Stimulated activated naive B cell treated with anti-CD40 and anti-IgM and Interleukin-4, amounts not matched to agents 10 μg/mL and 1 μg/mL and 100 μg/mL, for 72 hours (primary cell): ENCODE results near the gene HSP90B1.

Experiments
- ATAC-seq, 2 donors: fragments of 150-1000 bp; cut with Tn5 transposase; replicated peaks; 2 replicates each; pipeline ENCODE4 v1.10.0; 2021; ENCODE audit warnings: moderate library complexity in 1 of 2
- DNase-seq: peaks from one replicate; pipeline ENCODE4 v3.0.0; 2021
- H3K27ac Mint-ChIP-seq: one replicate; pipeline ENCODE4 v1.8.0; 2022; ENCODE audit warnings: mild to moderate bottlenecking, mixed read lengths
- H3K27me3 Mint-ChIP-seq, 2 donors: one replicate each; pipeline ENCODE4 v1.8.0; 2022; ENCODE audit warnings: mixed read lengths in 2 of 2
- H3K36me3 Mint-ChIP-seq, 2 donors: one replicate each; pipeline ENCODE4 v1.8.0; 2022; ENCODE audit warnings: mixed read lengths in 2 of 2, mild to moderate bottlenecking in 1 of 2
- H3K4me1 Mint-ChIP-seq, 2 donors: one replicate each; pipeline ENCODE4 v1.8.0; 2022; ENCODE audit warnings: mixed read lengths in 2 of 2, mild to moderate bottlenecking in 1 of 2
- H3K4me3 Mint-ChIP-seq, 2 donors: one replicate each; pipeline ENCODE4 v1.8.0; 2022; ENCODE audit warnings: mild to moderate bottlenecking in 2 of 2, mixed read lengths in 2 of 2, moderate library complexity in 1 of 2
- H3K9me3 Mint-ChIP-seq, 2 donors: one replicate each; pipeline ENCODE4 v1.8.0; 2022; ENCODE audit warnings: mixed read lengths in 2 of 2, mild to moderate bottlenecking in 1 of 2

Gene HSP90B1

DNA sequence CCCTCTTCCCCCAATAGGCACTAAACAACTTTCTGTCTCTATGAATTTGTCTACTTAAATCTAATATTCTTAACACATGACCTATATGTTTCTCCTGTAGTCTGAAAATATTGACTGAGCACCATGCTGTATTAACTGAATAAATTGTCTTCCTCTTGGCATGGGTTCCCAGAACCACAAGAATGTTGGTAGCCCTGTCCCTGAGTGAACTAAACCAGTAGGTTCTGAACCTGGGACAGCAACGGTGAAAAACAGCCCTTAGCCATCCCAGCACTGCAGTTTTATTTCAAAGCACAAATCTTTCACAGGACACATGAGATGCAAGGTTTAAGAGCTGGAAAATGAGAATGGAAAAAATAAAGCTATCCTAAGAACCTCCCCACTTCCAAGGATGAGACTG is 20.4 kb upstream of the HSP90B1 start:
- Mint-ChIP-seq H3K36me3 (peaks cover 2 to 15% of the 10 kb centered on the region in 2 donors), H3K4me1 (peaks cover 5 to 11% of the 10 kb centered on the region in 2 donors), H3K27ac (no peak overlapping the region), H3K9me3 (peaks cover 0 to 4% of the 10 kb centered on the region in 2 donors), H3K27me3 (no peaks in the 10 kb centered on the region), H3K4me3 (no peak overlapping the region)
- ATAC-seq (no peak), DNase-seq (no peak)

DNA sequence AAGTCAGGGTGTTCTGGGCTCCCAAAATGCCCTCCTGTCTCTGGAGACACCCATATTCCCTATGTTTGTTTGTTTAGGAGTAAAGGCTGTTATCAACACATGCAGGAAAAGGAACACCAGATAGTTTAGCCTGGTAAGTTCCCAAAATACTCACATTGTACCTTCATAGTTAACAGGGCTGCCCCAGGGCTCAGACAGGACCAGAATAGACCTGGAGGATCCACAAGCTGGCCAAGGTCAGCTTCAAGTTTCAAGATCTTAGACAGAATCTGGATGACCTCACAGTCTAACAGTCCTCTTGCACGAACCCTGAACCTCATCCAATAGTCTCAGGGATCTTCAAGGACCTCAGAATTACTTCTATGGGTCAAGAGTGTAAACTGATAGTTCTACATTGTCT is 18.1 kb upstream of the HSP90B1 start:
- DNase-seq (no peak), ATAC-seq (no peak)
- no peaks in the 10 kb centered on the region for H3K9me3 Mint-ChIP-seq
- H3K27me3 Mint-ChIP-seq, result no peaks in the 10 kb centered on the region
- H3K4me1 Mint-ChIP-seq, result peaks cover 0 to 6% of the 10 kb centered on the region in 2 donors
- no peak overlapping the region for H3K27ac Mint-ChIP-seq
- peaks cover 4 to 7% of the 10 kb centered on the region in 2 donors for H3K36me3 Mint-ChIP-seq
- H3K4me3 Mint-ChIP-seq, result no peak overlapping the region

DNA sequence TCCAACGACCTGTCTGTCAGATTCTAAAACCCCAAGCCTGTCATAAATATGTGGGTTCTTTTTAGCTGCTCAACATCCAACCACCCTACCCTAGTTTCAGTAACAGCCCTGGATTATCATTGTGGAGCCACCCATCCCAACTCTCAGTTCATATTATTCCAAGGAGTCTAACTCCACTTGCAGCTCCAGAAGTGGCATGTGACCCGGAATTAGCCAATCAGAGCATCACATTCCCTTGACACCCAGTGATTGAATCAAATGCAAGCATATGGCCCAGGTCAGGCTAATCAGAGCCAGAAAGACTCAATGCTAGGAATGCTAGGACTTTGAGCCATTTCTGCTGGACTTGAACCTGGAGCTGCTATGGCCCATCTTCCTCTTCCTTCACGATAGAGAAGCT is 17.1 kb upstream of the HSP90B1 start:
- no peaks in the 10 kb centered on the region for H3K27me3 Mint-ChIP-seq
- ATAC-seq (no peak), DNase-seq (no peak)
- peaks cover 3 to 5% of the 10 kb centered on the region in 2 donors for H3K9me3 Mint-ChIP-seq
- H3K36me3 Mint-ChIP-seq, result peaks cover 9 to 12% of the 10 kb centered on the region in 2 donors
- H3K4me3 Mint-ChIP-seq, result no peak overlapping the region
- no peak overlapping the region for H3K27ac Mint-ChIP-seq
- peaks cover 0 to 6% of the 10 kb centered on the region in 2 donors for H3K4me1 Mint-ChIP-seq

DNA sequence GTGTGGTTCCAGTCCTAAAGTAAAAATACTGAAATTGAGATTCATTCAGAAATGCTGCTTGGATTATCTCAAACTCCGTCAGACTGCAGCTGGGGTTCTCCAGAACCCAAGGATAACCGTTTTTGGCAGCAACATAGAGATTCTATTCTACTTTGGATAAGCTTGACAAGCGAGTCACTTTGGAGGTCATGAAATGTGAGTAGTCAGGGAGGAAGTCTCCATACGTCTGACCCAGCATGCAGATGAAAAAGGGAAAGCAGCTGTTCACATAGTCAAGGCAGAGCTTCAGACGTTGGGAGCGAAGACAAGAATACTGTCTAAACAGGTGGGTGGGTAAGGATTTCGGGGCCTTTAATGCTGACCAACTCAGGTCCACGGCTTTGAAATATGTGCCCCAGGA is 14.9 kb upstream of the HSP90B1 start:
- Mint-ChIP-seq H3K27ac (no peak overlapping the region), H3K4me3 (no peak overlapping the region), H3K9me3 (peaks cover 3 to 5% of the 10 kb centered on the region in 2 donors), H3K4me1 (no peaks in the 10 kb centered on the region), H3K36me3 (peaks cover 12 to 16% of the 10 kb centered on the region in 2 donors), H3K27me3 (no peaks in the 10 kb centered on the region)
- ATAC-seq (no peak), DNase-seq (no peak)

DNA sequence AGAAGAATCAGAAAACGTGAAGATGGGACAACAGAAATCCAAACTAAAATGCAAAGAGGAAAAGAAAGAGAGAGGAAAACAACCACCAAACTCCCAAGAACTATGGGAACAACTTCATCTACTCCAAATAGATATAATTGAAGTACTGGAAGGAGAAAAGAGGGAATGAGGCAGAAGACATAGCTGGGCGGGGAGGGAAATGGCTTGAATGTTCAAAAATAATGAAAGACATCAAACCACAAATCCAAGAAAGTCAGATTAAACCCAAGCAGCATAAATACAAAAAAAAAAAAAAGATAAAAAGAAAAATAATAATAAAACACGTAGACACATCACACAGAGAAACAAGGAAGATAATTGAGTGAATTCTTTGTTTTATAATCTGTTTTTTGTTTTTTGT is 12.3 kb upstream of the HSP90B1 start:
- Mint-ChIP-seq H3K27me3 (no peaks in the 10 kb centered on the region), H3K4me3 (no peak overlapping the region), H3K9me3 (peaks cover 3 to 5% of the 10 kb centered on the region in 2 donors), H3K36me3 (peaks cover 8 to 16% of the 10 kb centered on the region in 2 donors), H3K27ac (no peak overlapping the region), H3K4me1 (no peaks in the 10 kb centered on the region)
- no peak for DNase-seq
- ATAC-seq, result no peak

DNA sequence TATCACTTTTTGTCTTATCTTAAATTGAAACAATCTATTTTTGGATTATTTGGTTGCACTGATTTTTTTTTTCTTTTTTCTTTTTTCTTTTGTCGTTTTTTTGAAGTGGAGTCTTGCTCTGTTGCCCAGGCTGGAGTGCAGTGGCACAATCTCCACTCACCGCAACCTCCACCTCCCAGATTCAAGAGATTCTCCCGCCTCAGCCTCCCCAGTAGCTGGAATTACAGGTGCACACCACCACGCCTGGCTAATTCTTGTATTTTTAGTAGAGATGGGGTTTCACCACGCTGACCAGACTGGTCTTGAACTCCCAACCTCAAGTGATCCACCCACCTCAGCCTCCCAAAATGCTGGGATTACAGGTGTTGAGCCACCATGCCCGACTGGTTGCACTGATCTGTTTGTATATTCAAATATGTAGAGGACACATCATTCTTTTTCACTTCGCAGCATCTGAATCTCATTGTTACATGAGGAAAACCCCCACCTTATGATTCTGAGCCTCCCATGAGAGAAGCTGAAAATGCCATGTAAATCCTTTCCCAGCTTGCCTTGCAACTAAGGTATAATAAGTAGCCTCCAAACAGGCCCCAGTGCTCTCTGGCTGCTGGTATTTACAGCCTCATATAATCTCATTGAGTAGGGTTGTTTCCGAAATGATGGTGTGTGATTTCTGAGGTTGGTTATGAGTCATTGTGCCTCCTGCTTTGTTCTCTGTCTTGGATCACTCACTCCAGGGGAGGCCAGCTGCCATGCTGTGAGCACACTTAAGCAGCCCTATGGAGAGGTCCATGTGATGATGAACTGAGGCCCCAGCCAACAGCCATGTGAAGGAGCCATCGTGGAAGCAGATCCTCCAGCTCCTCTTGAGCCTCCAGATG is 5.2 kb upstream of the HSP90B1 start:
- H3K27ac Mint-ChIP-seq, result peak overlapping the region; percentile 98

DNA sequence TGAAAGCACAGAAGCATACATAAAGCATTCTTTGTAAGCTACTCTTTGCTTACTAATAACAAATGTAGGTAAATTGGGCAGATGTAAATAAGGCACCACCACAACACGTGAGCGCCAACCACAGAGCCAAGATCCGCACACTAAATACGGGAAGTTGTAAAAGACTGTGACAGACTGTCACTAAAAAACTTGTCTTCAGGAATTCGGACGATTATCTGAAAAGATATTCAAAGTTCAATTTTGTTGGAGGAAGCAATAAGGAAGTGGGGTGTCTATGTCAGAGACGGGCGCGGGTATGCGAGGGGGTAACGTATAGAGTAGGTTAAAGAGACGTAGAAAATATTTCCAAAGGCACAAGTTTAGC is 1.5 kb upstream of the HSP90B1 start:
- Mint-ChIP-seq H3K36me3 (peaks cover 37 to 46% of the 10 kb centered on the region in 2 donors), H3K4me1 (peaks cover 32 to 58% of the 10 kb centered on the region in 2 donors), H3K27ac (peak overlapping the region; percentile 98), H3K4me3 (peak overlapping the region; percentile 86 to 92), H3K9me3 (peaks cover 4 to 7% of the 10 kb centered on the region in 2 donors), H3K27me3 (no peaks in the 10 kb centered on the region)
- DNase-seq, result peak; percentile 72
- ATAC-seq, result peak; percentile 17 to 28

More for the DNA sequence above, 5.2 kb upstream of the HSP90B1 start:
- peak; percentile 80 for DNase-seq
- H3K27me3 Mint-ChIP-seq, result no peaks in the 10 kb centered on the region
- peaks cover 14 to 19% of the 10 kb centered on the region in 2 donors for H3K36me3 Mint-ChIP-seq
- H3K4me3 Mint-ChIP-seq, result peak overlapping the region; percentile 80 to 81
- ATAC-seq, result peak; percentile 56 to 61
- H3K4me1 Mint-ChIP-seq, result peaks cover 21 to 40% of the 10 kb centered on the region in 2 donors
- peaks cover 4 to 7% of the 10 kb centered on the region in 2 donors for H3K9me3 Mint-ChIP-seq

DNA sequence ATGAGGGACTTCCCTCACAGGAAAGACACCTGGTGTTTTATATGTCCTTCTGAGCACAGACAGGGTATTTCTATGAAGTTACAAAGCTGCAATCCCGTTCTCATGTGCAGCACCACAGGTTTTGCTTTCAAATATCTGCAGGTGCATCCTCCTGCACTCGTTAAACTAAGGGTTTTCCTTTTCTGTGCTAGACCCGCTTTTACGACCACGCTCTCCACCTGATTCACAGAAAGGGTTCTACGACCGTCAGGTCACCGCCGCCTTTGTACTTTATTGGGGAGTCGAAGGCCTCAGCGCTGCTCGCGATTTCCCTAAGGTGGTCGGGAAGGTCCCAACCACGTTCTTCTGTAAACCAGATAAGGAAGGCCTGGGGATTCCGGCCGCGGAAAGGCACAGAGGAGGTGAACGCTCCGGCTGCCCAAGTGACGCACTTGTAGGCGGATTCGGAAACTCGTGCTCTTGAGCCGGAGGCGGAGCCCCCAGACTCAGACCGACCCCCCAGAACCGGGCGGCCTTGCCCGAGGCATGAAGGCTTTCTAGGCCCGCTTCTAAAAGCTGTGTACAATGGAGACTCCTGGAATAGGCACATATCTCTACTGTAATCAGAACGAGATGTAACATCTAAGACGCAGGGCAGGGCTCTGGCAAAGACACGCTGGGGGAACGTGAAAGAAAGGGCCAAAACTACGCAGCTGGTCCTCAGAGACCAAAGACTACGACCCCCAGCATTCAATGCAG is 995 bp upstream of the HSP90B1 start:
- DNase-seq, result peak; percentile 84
- peaks cover 39 to 48% of the 10 kb centered on the region in 2 donors for H3K36me3 Mint-ChIP-seq

DNA sequence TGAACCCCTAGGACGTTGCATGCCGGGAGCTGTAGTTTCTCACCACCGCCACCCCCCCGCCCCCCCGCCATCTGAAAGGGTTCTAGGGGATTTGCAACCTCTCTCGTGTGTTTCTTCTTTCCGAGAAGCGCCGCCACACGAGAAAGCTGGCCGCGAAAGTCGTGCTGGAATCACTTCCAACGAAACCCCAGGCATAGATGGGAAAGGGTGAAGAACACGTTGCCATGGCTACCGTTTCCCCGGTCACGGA is 501 bp upstream of the HSP90B1 start:
- peaks cover 41 to 50% of the 10 kb centered on the region in 2 donors for H3K36me3 Mint-ChIP-seq
- ATAC-seq (no peak), DNase-seq (no peak)
- peaks cover 4 to 6% of the 10 kb centered on the region in 2 donors for H3K9me3 Mint-ChIP-seq
- no peaks in the 10 kb centered on the region for H3K27me3 Mint-ChIP-seq
- H3K27ac Mint-ChIP-seq, result peak overlapping the region; percentile 98
- peak overlapping the region; percentile 86 to 92 for H3K4me3 Mint-ChIP-seq
- peaks cover 32 to 55% of the 10 kb centered on the region in 2 donors for H3K4me1 Mint-ChIP-seq

More for the DNA sequence above, 995 bp upstream of the HSP90B1 start:
- Mint-ChIP-seq H3K27me3 (no peaks in the 10 kb centered on the region), H3K4me3 (peak overlapping the region; percentile 86 to 92), H3K4me1 (peaks cover 30 to 55% of the 10 kb centered on the region in 2 donors), H3K27ac (peak overlapping the region; percentile 98), H3K9me3 (peaks cover 4 to 7% of the 10 kb centered on the region in 2 donors)
- ATAC-seq, result peak; percentile 30 to 34

DNA sequence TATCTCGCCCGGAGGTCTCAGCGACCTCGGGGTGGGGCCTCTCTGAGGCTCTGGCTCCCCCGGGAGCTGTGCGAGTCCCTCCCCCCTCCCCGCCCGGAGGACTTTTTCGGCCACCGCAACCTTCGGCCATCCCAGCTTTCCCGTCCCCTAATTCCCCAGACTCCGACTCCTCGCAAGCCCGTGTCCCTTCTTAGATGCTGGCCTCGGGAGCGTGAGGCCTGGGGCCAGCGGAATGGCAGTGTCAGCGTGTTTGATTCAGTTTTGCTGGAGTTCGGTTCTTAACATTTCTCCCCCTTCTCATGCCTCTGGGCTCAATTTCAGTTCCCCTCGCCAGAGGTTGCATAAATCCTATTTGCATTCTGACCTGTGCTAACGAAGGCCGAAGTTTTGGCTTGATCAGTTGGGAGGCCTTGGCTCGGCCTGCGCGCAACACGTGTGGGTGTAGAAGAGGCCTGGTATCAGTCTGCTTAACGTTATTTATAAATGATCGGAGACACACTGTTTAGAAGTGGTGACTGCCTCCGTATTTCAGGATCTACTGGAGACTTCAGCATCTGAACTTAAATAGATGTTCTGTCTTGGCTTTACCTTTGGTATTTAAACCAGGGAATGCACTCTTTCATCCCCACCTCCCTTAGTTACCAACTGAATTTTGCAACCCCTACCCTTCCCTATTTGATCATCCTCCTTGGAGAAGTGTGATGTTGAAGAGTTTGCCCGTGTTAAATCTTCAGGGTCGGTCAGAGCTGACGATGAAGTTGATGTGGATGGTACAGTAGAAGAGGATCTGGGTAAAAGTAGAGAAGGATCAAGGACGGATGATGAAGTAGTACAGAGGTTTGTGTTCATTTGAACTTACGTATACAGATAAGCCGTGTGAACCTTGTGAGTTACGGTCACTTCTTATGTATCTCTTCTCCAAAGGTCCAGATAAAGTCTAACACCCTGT is 851 bp downstream of the HSP90B1 start:
- H3K4me3 Mint-ChIP-seq, result peak overlapping the region; percentile 86 to 92
- DNase-seq (peak; percentile 39), ATAC-seq (peak; percentile 2 to 4)
- H3K27me3 Mint-ChIP-seq, result no peaks in the 10 kb centered on the region
- H3K36me3 Mint-ChIP-seq, result peaks cover 43 to 54% of the 10 kb centered on the region in 2 donors
- peaks cover 0 to 4% of the 10 kb centered on the region in 2 donors for H3K9me3 Mint-ChIP-seq
- peaks cover 35 to 58% of the 10 kb centered on the region in 2 donors for H3K4me1 Mint-ChIP-seq
- H3K27ac Mint-ChIP-seq, result peak overlapping the region; percentile 98

DNA sequence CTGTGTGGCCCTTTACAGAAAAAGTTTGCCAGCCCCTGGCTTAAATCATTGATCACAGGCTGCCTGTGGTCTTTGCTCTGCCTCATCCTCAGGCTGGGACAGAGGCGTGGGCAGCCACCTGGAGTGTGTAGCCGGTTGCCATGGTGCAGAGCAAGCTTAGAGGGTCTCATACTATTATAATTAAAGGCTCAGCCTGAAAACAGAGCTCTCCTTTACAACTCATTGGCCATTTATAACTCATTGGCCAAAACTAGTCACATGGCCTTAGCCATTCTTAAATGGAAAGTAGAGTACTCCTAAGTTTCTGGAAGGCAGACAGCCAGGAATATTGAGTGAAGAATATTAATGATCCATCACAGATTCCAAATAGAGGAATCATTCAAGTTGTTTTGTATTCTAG is 3.0 kb downstream of the HSP90B1 start:
- Mint-ChIP-seq H3K4me1 (peaks cover 30 to 51% of the 10 kb centered on the region in 2 donors), H3K27me3 (no peaks in the 10 kb centered on the region), H3K36me3 (peaks cover 45 to 56% of the 10 kb centered on the region in 2 donors), H3K9me3 (no peaks in the 10 kb centered on the region), H3K27ac (no peak overlapping the region), H3K4me3 (no peak overlapping the region)
- DNase-seq (no peak), ATAC-seq (no peak)

DNA sequence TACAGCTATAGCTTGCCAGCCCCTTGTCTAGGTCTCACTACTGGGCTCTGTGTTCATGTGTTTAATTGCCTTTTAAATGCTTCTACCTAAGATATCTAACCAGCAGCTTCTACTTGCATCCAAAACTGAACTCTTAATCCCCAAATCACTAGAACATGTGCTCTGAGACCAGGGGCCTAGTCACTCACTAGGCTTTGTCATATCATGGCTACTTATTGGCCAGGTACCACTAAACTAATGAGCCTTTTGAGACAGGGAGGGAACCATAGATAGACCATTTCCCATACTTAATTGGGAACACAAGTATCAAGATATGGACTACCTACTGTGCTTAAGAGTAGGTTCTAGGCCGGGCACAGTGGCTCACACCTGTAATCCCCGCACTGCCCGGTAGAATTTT is 6.5 kb downstream of the HSP90B1 start:
- no peak for ATAC-seq
- DNase-seq, result no peak
- Mint-ChIP-seq H3K4me1 (peaks cover 23 to 44% of the 10 kb centered on the region in 2 donors), H3K36me3 (peaks cover 41 to 53% of the 10 kb centered on the region in 2 donors), H3K27me3 (no peaks in the 10 kb centered on the region), H3K9me3 (no peaks in the 10 kb centered on the region), H3K27ac (no peak overlapping the region), H3K4me3 (no peak overlapping the region)

DNA sequence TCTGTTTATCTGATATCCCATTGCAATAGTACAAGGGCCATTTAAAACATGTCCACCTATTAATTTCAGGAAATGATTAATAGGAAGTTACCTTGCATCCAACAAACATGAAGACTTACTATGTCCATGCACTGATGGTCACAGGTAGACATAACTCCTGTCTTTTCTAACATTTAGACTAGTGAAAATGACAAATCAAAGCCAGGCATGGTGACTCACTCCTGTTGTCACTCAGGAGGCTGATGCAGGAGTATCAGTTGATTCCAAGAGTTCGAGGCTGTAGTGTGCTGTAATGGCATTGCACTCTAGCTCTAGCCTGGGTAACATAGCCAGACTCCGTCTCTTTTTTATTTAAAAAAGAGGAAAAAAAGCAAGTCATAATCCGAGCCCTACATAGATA is 14.8 kb downstream of the HSP90B1 start:
- ATAC-seq (no peak), DNase-seq (no peak)
- no peaks in the 10 kb centered on the region for H3K9me3 Mint-ChIP-seq
- peaks cover 45 to 62% of the 10 kb centered on the region in 2 donors for H3K36me3 Mint-ChIP-seq
- peaks cover 9 to 41% of the 10 kb centered on the region in 2 donors for H3K4me1 Mint-ChIP-seq
- H3K27me3 Mint-ChIP-seq, result no peaks in the 10 kb centered on the region
- no peak overlapping the region for H3K4me3 Mint-ChIP-seq
- H3K27ac Mint-ChIP-seq, result peak overlapping the region; percentile 20
